SJCRH30 (cell line): Measurements from ENCODE around the gene EXOC6B. TPM values are rescaled to one million over a fixed set of nuclear protein-coding genes. Genes with fewer than 3 reads are reported as not detected.

Source experiments
- DNase-seq, 2 experiments: peaks; one replicate each; pipeline ENCODE4 v3.0.0-alpha.2; 2015 to 2020
- H3K27ac ChIP-seq: fragments of 250-450 bp; sonication (Bioruptor Pico); 2 replicates; pipeline ENCODE4 v1.5.1; 2020; ENCODE audit warnings: mild to moderate bottlenecking, moderate library complexity
- H3K27me3 ChIP-seq: fragments of 250-450 bp; sonication (Bioruptor Pico); 2 replicates; pipeline ENCODE4 v1.5.1; 2020; ENCODE audit warnings: mild to moderate bottlenecking, moderate library complexity
- H3K36me3 ChIP-seq: fragments of 250-450 bp; sonication (Bioruptor Pico); 2 replicates; pipeline ENCODE4 v1.5.1; 2020; ENCODE audit warnings: mild to moderate bottlenecking, moderate library complexity
- H3K4me1 ChIP-seq: fragments of 250-450 bp; sonication (Bioruptor Pico); 2 replicates; pipeline ENCODE4 v1.5.1; 2020; ENCODE audit warnings: mild to moderate bottlenecking, moderate library complexity
- H3K4me3 ChIP-seq: fragments of 250-450 bp; sonication (Bioruptor Pico); 2 replicates; pipeline ENCODE4 v1.5.1; 2020; ENCODE audit warnings: mild to moderate bottlenecking, moderate library complexity
- H3K9me3 ChIP-seq: fragments of 250-450 bp; sonication (Bioruptor Pico); replicated peaks from 2 replicates; pipeline ENCODE4 v1.5.1; 2020; ENCODE audit warnings: mild to moderate bottlenecking, moderate library complexity
- total RNA-seq: library from RNA; depleted of rRNA; stranded (reverse); fragments of >200 nt; shearing (Covaris generic); gene quantifications from 2 replicates; pipeline ENCODE4 v1.2.3, GENCODE V29; 2014

EXOC6B gene
- total RNA-seq, 1 experiment from 2014 or later: 24.8 TPM

- Histone ChIP-seq H3K4me1 (peaks cover 4% of the 10 kb centered on the region; the same call in 1 of the 2 replicates), H3K36me3 (no peaks in the 10 kb centered on the region), H3K27ac (no peak overlapping the region), H3K9me3 (peaks cover 5% of the 10 kb centered on the region; the same call in 1 of the 2 replicates), H3K4me3 (no peak overlapping the region), H3K27me3 (no peaks in the 10 kb centered on the region)
- DNase-seq: no peak
Measured at GRCh38 chr2:72821118-72821517, 4.7 kb downstream of the EXOC6B start.

GRCh38 chr2:72819501-72819900 lies 6.3 kb downstream of the EXOC6B start:
- peaks cover under 1% of the 10 kb centered on the region; the same call in 1 of the 2 replicates for H3K4me1 ChIP-seq
- no peak overlapping the region for H3K4me3 ChIP-seq
- H3K27me3 ChIP-seq: no peaks in the 10 kb centered on the region
- H3K27ac ChIP-seq: no peak overlapping the region
- no peak for DNase-seq
- peaks cover 5% of the 10 kb centered on the region; the same call in 1 of the 2 replicates for H3K9me3 ChIP-seq
- H3K36me3 ChIP-seq: no peaks in the 10 kb centered on the region

- H3K4me1 ChIP-seq: no peaks in the 10 kb centered on the region
- H3K27me3 ChIP-seq: no peaks in the 10 kb centered on the region
- no peaks in the 10 kb centered on the region for H3K36me3 ChIP-seq
- no peaks in the 10 kb centered on the region for H3K9me3 ChIP-seq
- no peak overlapping the region for H3K4me3 ChIP-seq
- no peak overlapping the region for H3K27ac ChIP-seq
- no peak for DNase-seq
Measured at GRCh38 chr2:72815655-72816278, 10.1 kb downstream of the EXOC6B start.

GRCh38 chr2:72813841-72814240 lies 12.0 kb downstream of the EXOC6B start:
- peaks cover 9% of the 10 kb centered on the region; the same call in 1 of the 2 replicates for H3K9me3 ChIP-seq
- H3K36me3 ChIP-seq: peaks cover 7% of the 10 kb centered on the region
- no peak for DNase-seq
- no peaks in the 10 kb centered on the region for H3K27me3 ChIP-seq
- H3K27ac ChIP-seq: no peak overlapping the region
- no peaks in the 10 kb centered on the region for H3K4me1 ChIP-seq
- H3K4me3 ChIP-seq: no peak overlapping the region

- Histone ChIP-seq H3K4me1 (no peaks in the 10 kb centered on the region), H3K9me3 (peaks cover 12% of the 10 kb centered on the region), H3K27me3 (no peaks in the 10 kb centered on the region), H3K4me3 (no peak overlapping the region), H3K27ac (no peak overlapping the region), H3K36me3 (peaks cover 7% of the 10 kb centered on the region)
- no peak for DNase-seq
Measured at GRCh38 chr2:72810165-72810564, 15.7 kb downstream of the EXOC6B start.

- peaks cover 12% of the 10 kb centered on the region for H3K9me3 ChIP-seq
- DNase-seq: no peak
- H3K4me1 ChIP-seq: no peaks in the 10 kb centered on the region
- H3K4me3 ChIP-seq: no peak overlapping the region
- H3K27ac ChIP-seq: no peak overlapping the region
- no peaks in the 10 kb centered on the region for H3K27me3 ChIP-seq
- H3K36me3 ChIP-seq: peaks cover 7% of the 10 kb centered on the region
Measured at GRCh38 chr2:72809095-72809494, 16.7 kb downstream of the EXOC6B start.

GRCh38 chr2:72806280-72806945 lies 19.4 kb downstream of the EXOC6B start:
- peaks cover 9% of the 10 kb centered on the region for H3K36me3 ChIP-seq
- H3K27me3 ChIP-seq: no peaks in the 10 kb centered on the region
- H3K4me3 ChIP-seq: no peak overlapping the region
- no peak for DNase-seq
- no peak overlapping the region for H3K27ac ChIP-seq
- no peaks in the 10 kb centered on the region for H3K4me1 ChIP-seq
- H3K9me3 ChIP-seq: peaks cover 12% of the 10 kb centered on the region

GRCh38 chr2:72803626-72804320 lies 22.1 kb downstream of the EXOC6B start:
- DNase-seq: no peak
- Histone ChIP-seq H3K27me3 (no peaks in the 10 kb centered on the region), H3K9me3 (peaks cover 3% of the 10 kb centered on the region; the same call in 1 of the 2 replicates), H3K4me3 (no peak overlapping the region), H3K36me3 (0 out of 2 replicates have a peak, but pooled peaks cover 3% of the 10 kb centered on the region), H3K27ac (no peak overlapping the region), H3K4me1 (no peaks in the 10 kb centered on the region)

- 0 out of 2 replicates have a peak, but pooled peaks cover 3% of the 10 kb centered on the region for H3K36me3 ChIP-seq
- no peak for DNase-seq
- H3K27ac ChIP-seq: no peak overlapping the region
- no peaks in the 10 kb centered on the region for H3K4me1 ChIP-seq
- no peaks in the 10 kb centered on the region for H3K27me3 ChIP-seq
- H3K4me3 ChIP-seq: no peak overlapping the region
- H3K9me3 ChIP-seq: peaks cover 3% of the 10 kb centered on the region; the same call in 1 of the 2 replicates
Measured at GRCh38 chr2:72803151-72803550, 22.7 kb downstream of the EXOC6B start.

GRCh38 chr2:72800492-72800891 lies 25.3 kb downstream of the EXOC6B start:
- DNase-seq: no peak
- Histone ChIP-seq H3K9me3 (no peaks in the 10 kb centered on the region), H3K36me3 (0 out of 2 replicates have a peak, but pooled peaks cover 3% of the 10 kb centered on the region), H3K27ac (no peak overlapping the region), H3K4me3 (no peak overlapping the region), H3K27me3 (no peaks in the 10 kb centered on the region), H3K4me1 (no peaks in the 10 kb centered on the region)

GRCh38 chr2:72797740-72798139 lies 28.1 kb downstream of the EXOC6B start:
- peaks cover 12% of the 10 kb centered on the region; the same call in 1 of the 2 replicates for H3K4me1 ChIP-seq
- no peak overlapping the region for H3K4me3 ChIP-seq
- no peak overlapping the region for H3K27ac ChIP-seq
- 0 out of 2 replicates have a peak, but pooled peaks cover 2% of the 10 kb centered on the region for H3K36me3 ChIP-seq
- no peak for DNase-seq
- no peaks in the 10 kb centered on the region for H3K9me3 ChIP-seq
- H3K27me3 ChIP-seq: no peaks in the 10 kb centered on the region

GRCh38 chr2:72796766-72797165 lies 29.1 kb downstream of the EXOC6B start:
- Histone ChIP-seq H3K27me3 (no peaks in the 10 kb centered on the region), H3K27ac (no peak overlapping the region), H3K4me3 (no peak overlapping the region), H3K4me1 (peaks cover 12% of the 10 kb centered on the region; the same call in 1 of the 2 replicates), H3K9me3 (no peaks in the 10 kb centered on the region), H3K36me3 (no peaks in the 10 kb centered on the region)
- DNase-seq: no peak

- Histone ChIP-seq H3K4me1 (peaks cover 12% of the 10 kb centered on the region; the same call in 1 of the 2 replicates), H3K27me3 (no peaks in the 10 kb centered on the region), H3K4me3 (no peak overlapping the region), H3K36me3 (no peaks in the 10 kb centered on the region), H3K27ac (no peak overlapping the region), H3K9me3 (no peaks in the 10 kb centered on the region)
- no peak for DNase-seq
Measured at GRCh38 chr2:72794572-72794971, 31.3 kb downstream of the EXOC6B start.

- H3K27ac ChIP-seq: no peak overlapping the region
- no peaks in the 10 kb centered on the region for H3K27me3 ChIP-seq
- no peak overlapping the region for H3K4me3 ChIP-seq
- DNase-seq: peak in 1 of 2 experiments; percentile 5
- H3K36me3 ChIP-seq: no peaks in the 10 kb centered on the region
- no peaks in the 10 kb centered on the region for H3K9me3 ChIP-seq
- H3K4me1 ChIP-seq: peaks cover 12% of the 10 kb centered on the region; the same call in 1 of the 2 replicates
Measured at GRCh38 chr2:72793798-72794440, 31.9 kb downstream of the EXOC6B start.
